Cardiac septum (tissue), 1 donor: Measurements from ENCODE around the gene AVEN. TPM values are rescaled to one million over a fixed set of nuclear protein-coding genes. Genes with fewer than 3 reads are reported as not detected.
"Not testable (repeated sequence)": the region's sequence is repeated elsewhere in the genome, so short reads cannot be mapped to it uniquely, and the experiment has no call there.

Experiments
- DNase-seq: peaks from one replicate; pipeline ENCODE4 v3.0.0-alpha.2; 2020; ENCODE audit warnings: low spot score
- intact Hi-C: fragments of 100-400 bp; cut with DNase I; formaldehyde crosslinking; loops from one replicate; pipeline ENCODE4 v1.14.0; 2022
- long read RNA-seq: library from polyadenylated mRNA; unstranded; transcript quantifications from one replicate; pipeline ENCODE4 v2.0.0, GENCODE V29; 2021
- total RNA-seq: library from RNA; stranded (reverse); fragmentation: NEBNext Ultra II Directional; extraction: Animal tissue kit (Norgen Biotek cat#: 25700); gene quantifications from one replicate; pipeline ENCODE4 v1.2.1, GENCODE V29; 2021
- donor health status: DM: no; HTN: no; CAD: no.

Gene AVEN
- 14.4 TPM for total RNA-seq
- long read RNA-seq, transcript AVEN-201 (6 exons, 1,605 nt): major isoform, 36 of 39 reads
- long read RNA-seq, partial matches to known transcripts: 1 of 39 reads
- long read RNA-seq, other reads (novel, unspliced or antisense): 2 of 39 reads

GRCh38 chr15:34038871-34039789, at the start of gene AVEN:
AVEN (minus strand) TSS chr15:34039204; CDS start chr15:34039046, 158 bp downstream.
- no peak for DNase-seq
- intact Hi-C loops: loop anchor here (2.0 kb wide), 1 partner anchor 64 kb away; the partner anchor contains the start of gene PGBD4

GRCh38 chr15:34085746-34086145, 46.7 kb upstream of the AVEN start:
- intact Hi-C loops: no loop called here

GRCh38 chr15:34084086-34084485, 45.1 kb upstream of the AVEN start:
- intact Hi-C loops: no loop called here

More at GRCh38 chr15:34085746-34086145, 46.7 kb upstream of the AVEN start:
- DNase-seq: no peak

GRCh38 chr15:34079904-34080303, 40.9 kb upstream of the AVEN start:
- DNase-seq: no peak
- intact Hi-C loops: no loop called here

More at GRCh38 chr15:34084086-34084485, 45.1 kb upstream of the AVEN start:
- DNase-seq: no peak

GRCh38 chr15:34078900-34079299, 39.9 kb upstream of the AVEN start:
- intact Hi-C loops: no loop called here
- no peak for DNase-seq

GRCh38 chr15:34076785-34077184, 37.8 kb upstream of the AVEN start:
- intact Hi-C loops: no loop called here
- no peak for DNase-seq

GRCh38 chr15:34070003-34070402, 31.0 kb upstream of the AVEN start:
- intact Hi-C loops: no loop called here
- DNase-seq: no peak

- intact Hi-C loops: no loop called here
- no peak for DNase-seq
Observed at GRCh38 chr15:34065941-34066340, 26.9 kb upstream of the AVEN start.

- no peak for DNase-seq
- intact Hi-C loops: no loop called here
Observed at GRCh38 chr15:34065261-34065660, 26.3 kb upstream of the AVEN start.

GRCh38 chr15:34064438-34064837, 25.4 kb upstream of the AVEN start:
- DNase-seq: no peak
- intact Hi-C loops: no loop called here

GRCh38 chr15:34059946-34060345, 20.9 kb upstream of the AVEN start:
- intact Hi-C loops: no loop called here
- no peak for DNase-seq

GRCh38 chr15:34059476-34059875, 20.5 kb upstream of the AVEN start:
- intact Hi-C loops: no loop called here
- DNase-seq: no peak

GRCh38 chr15:34056911-34057310, 17.9 kb upstream of the AVEN start:
- no peak for DNase-seq
- intact Hi-C loops: no loop called here

- intact Hi-C loops: no loop called here
- no peak for DNase-seq
Observed at GRCh38 chr15:34055868-34056595, 17.0 kb upstream of the AVEN start.

- intact Hi-C loops: no loop called here
- DNase-seq: no peak
Observed at GRCh38 chr15:34054081-34054707, 15.2 kb upstream of the AVEN start.

- intact Hi-C loops, DNase-seq: not testable (repeated sequence)
Observed at GRCh38 chr15:34050385-34050784, 11.4 kb upstream of the AVEN start.

GRCh38 chr15:34049112-34049511, 10.1 kb upstream of the AVEN start:
- intact Hi-C loops: no loop called here
- DNase-seq: no peak

GRCh38 chr15:34047893-34048775, 9.1 kb upstream of the AVEN start:
- DNase-seq: no peak
- intact Hi-C loops: no loop called here
